Measurements from ENCODE around the gene RHOF. TPM values are rescaled to one million over a fixed set of nuclear protein-coding genes. Genes with fewer than 3 reads are reported as not detected.

The RHOF gene
- total RNA-seq, 1 donor, result 10.9 TPM

DNA sequence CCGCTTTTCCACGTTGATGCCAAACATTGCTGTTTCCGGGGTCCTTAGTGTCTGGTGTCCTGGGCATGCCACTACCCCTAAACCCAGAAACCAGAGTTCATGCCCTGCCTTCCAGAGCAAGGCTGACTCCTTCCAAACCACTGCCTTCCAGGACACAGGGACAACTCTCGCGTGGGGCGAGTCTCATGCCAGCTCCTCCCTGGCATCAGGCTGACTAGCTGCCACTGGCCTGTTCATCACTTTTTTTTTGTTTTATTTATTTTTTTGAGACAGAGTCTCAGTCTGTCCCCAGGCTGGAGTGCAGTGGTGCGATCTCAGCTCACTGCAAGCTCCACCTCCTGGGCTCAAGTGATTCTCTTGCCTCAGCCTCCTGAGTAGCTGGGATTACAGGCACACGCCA, 15.1 kb upstream of the RHOF start:
- no peak overlapping the region for H3K4me3 ChIP-seq (ENCODE audit: low read depth, low read length)
- no peak for DNase-seq (ENCODE audit: low read depth)
- TF ChIP-seq, protein P1, sequence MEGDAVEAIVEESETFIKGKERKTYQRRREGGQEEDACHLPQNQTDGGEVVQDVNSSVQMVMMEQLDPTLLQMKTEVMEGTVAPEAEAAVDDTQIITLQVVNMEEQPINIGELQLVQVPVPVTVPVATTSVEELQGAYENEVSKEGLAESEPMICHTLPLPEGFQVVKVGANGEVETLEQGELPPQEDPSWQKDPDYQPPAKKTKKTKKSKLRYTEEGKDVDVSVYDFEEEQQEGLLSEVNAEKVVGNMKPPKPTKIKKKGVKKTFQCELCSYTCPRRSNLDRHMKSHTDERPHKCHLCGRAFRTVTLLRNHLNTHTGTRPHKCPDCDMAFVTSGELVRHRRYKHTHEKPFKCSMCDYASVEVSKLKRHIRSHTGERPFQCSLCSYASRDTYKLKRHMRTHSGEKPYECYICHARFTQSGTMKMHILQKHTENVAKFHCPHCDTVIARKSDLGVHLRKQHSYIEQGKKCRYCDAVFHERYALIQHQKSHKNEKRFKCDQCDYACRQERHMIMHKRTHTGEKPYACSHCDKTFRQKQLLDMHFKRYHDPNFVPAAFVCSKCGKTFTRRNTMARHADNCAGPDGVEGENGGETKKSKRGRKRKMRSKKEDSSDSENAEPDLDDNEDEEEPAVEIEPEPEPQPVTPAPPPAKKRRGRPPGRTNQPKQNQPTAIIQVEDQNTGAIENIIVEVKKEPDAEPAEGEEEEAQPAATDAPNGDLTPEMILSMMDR (IDR thresholded peaks at IDR 0.05; ENCODE audit: insufficient read depth, low read length), result no peak

DNA sequence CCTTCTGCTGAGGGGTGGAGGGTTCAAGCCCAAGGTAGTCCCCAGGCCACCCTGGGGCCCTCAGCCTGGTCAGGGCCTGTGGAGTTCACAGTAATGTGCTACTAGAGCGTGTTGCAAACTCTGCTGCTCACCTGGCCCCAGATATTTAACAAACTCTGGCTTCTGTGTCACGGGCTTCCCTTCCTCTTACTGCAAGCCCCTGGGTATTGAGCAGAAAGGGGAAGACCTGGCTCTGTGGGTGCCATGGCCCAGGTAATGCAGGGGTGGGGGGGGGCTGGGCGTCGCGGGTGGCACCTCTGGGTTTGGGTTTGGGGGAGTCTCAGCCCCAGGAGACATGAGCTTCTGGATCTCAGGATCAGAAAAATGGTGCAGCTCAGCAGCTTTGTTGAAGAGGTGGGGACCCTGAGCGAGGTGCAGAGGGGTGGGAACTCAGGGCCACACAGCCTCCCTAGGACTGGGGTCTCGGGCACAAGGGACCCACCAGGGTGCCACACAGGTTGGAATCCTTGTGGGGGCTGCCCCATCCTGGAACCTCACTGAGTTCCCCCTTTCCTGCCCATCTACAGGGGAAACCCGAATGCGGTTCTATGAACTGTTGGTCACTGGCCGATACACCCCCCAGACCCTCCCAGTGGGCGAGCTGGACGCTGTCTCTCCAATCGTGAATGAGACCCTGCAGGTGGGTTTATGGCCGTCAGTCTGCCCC, 14.3 kb upstream of the RHOF start:
- no peak for DNase-seq (ENCODE audit: low read depth)
- TF ChIP-seq, protein P1 (IDR thresholded peaks at IDR 0.05; ENCODE audit: insufficient read depth, low read length), result no peak
- H3K4me3 ChIP-seq (ENCODE audit: low read depth, low read length), result peak overlapping the region; percentile 18

DNA sequence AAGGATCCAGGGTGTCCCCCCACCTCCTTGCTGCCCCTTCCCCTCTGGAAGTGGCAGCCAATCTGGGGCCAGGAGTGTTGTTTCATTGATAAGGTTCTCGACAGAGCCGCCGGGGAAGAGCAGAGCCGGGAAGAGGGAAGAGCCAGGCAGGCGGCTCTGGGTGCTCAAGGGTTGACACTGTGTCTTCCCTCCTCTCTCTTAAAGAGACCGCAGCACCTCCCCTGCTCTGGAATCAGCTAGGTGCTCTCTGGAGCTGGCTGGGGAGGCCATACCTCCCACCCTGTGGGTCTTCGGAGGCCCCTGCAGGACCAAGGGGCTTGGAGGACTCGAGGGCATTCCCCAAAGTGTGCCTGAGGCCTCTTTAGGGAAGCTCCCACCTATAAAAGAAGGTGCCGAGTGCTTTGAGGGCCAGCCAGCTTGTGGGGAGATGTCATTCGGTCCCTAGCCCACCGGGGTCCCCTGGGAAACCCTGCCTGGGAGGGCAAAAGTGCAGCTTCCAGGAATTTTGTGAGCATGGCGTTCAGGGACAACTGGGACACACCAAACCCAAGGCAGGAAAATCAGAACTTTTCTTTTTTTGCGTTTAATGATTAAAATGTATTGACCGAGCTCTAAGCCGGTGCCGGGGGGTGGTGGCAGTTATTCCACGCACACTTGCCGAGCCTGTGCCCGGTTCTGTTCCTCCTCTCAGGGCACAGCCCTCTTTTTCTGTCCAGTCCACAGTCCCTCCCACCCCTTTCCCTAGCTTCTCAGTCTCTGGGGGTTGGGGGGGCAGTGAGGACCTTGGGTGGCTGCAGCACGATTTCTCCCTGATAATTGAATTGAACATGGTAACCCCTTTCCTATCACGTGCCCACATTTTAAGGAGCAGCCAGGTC, 13.3 kb upstream of the RHOF start:
- H3K4me3 ChIP-seq (ENCODE audit: low read depth, low read length), result peak overlapping the region; percentile 80
- peak; percentile 37 for DNase-seq (ENCODE audit: low read depth)
- TF ChIP-seq, protein P1 (IDR thresholded peaks at IDR 0.05; ENCODE audit: insufficient read depth, low read length), result no peak

DNA sequence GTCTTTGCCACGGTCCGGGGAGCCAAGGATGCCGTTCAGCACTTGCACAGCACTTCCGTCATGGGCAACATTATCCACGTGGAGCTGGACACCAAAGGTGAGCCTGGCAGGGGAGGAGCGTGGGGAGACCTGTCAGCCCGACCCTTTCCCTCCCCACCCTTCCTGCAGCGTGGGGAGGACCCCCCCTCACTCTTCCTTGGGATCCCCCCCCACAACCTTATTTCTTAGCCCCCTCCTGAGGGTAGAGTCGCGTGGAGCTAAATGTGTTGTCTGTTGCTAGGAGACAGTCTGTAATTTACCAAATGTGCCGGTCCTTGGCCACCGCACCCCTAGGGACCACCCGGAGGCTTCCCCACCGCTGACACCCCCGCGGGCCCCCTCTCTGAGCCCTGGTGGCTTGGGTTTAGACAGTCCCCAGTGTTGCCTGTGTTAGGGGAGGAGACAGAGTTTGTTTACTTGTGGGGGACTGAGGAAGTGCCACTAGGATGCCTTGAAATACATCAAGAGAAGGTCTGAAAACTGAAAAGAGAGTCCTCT, 12.6 kb upstream of the RHOF start:
- no peak for DNase-seq (ENCODE audit: low read depth)
- TF ChIP-seq, protein P1 (IDR thresholded peaks at IDR 0.05; ENCODE audit: insufficient read depth, low read length), result no peak
- H3K4me3 ChIP-seq (ENCODE audit: low read depth, low read length), result peak overlapping the region; percentile 80

DNA sequence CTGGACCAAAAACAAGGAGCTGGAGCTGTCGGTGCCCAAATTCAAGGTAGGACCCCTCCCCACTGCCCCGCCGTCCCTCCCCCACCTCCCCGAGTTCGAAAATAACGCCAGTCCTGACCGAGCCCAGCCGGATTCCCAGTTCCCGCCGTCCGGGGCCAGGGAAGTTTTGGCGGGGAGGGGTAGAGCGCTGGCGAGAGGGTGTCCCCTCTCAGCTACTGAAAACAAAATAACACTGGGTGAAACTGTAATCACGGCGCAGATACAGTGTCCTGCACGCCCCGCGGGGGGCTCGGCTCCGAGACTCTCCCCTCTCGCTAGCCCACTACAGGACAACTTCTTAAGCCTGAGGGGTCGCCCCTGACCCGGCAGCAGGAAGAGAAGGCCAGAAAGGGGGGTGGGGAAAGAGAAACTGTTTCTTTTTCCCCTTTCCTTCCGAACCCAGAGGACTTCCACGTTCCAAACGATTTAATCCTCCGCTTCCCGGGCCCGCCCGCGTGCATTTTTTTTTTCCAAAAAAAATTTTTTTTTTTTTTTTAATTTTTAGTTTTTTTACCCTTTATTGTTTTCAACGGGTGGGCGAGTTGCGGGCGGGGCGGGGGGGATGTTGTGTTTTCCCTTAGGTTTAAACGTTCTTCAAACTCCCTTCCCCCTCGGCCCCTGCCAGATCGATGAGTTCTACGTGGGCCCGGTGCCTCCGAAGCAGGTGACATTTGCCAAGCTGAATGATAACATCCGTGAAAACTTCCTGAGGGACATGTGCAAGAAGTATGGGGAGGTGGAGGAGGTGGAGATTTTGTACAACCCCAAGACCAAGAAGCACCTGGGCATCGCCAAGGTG, 11.9 kb upstream of the RHOF start:
- H3K4me3 ChIP-seq (ENCODE audit: low read depth, low read length), result peak overlapping the region; percentile 80
- peak; percentile 50 for DNase-seq (ENCODE audit: low read depth)
- TF ChIP-seq, protein P1 (IDR thresholded peaks at IDR 0.05; ENCODE audit: insufficient read depth, low read length), result no peak

DNA sequence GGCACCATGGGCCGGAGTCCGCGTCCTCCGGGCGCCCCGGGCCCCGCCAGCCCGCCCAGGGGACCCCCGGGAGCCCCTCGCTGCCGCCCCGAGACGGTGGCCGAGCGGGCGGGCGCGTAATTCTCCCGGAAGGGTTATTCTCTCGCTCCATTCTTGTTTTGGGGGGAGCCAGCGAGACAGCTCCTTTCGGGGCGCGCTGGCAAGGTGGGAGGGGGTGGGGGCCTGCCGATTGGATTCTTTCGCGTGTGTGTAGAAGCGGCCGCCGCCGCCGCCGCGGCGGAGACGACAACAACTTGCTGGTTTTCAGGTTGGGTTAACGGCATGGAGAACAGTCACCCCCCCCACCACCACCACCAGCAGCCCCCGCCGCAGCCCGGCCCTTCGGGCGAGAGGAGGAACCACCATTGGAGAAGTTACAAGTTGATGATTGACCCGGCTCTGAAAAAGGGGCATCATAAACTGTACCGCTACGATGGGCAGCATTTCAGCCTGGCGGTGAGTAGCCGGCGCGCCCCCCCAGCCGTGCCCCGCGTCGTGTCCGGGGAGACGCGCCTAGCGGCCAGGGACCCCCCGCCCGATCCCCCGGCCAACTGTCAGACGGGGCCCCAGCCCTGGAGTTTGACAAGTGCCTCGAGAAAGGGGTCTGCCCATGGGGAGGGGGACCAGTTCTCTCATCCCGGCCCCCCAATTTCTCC, 11.1 kb upstream of the RHOF start:
- no peak for DNase-seq (ENCODE audit: low read depth)
- TF ChIP-seq, protein P1 (IDR thresholded peaks at IDR 0.05; ENCODE audit: insufficient read depth, low read length), result no peak
- H3K4me3 ChIP-seq (ENCODE audit: low read depth, low read length), result peak overlapping the region; percentile 80

Measured in fibroblast of the aortic adventitia (primary cell).